HepG2 (cell line): Measurements from ENCODE around the gene AP3B1. TPM values are rescaled to one million over a fixed set of nuclear protein-coding genes. Genes with fewer than 3 reads are reported as not detected.
A peak's percentile ranks its signal among the peaks of the same experiment; 100 is the strongest.

Experiments used
- ATF1 ChIP-seq: IDR thresholded peaks from 2 replicates; pipeline ENCODE4 v1.6.1; 2016; ENCODE audit warnings: mild to moderate bottlenecking, control low read depth
- ATF7 ChIP-seq, 2 experiments: fragments of 450-650 bp in 1 of 2; sonication (generic) in 1 of 2; formaldehyde crosslinking in 1 of 2; IDR thresholded peaks; 2 replicates each; pipeline versions ENCODE4 v1.4.0 to v1.6.1; 2016 to 2020; ENCODE audit warnings: antibody characterized with exemption in 1 of 2, mild to moderate bottlenecking in 1 of 2, missing genetic modification reagents in 1 of 2
- CENPT ChIP-seq: sonication (generic); formaldehyde crosslinking; IDR thresholded peaks from 2 replicates; pipeline ENCODE4 v1.8.0; 2022; ENCODE audit warnings: low read depth, mild to moderate bottlenecking, moderate library complexity, missing genetic modification reagents
- MED1 ChIP-seq: sonication (generic); formaldehyde crosslinking; IDR thresholded peaks from 2 replicates; pipeline ENCODE4 v1.4.0; 2020; ENCODE audit warnings: missing genetic modification reagents
- MLLT10 ChIP-seq: sonication (generic); formaldehyde crosslinking; IDR thresholded peaks from 2 replicates; pipeline ENCODE4 v1.4.0; 2020; ENCODE audit warnings: missing genetic modification reagents
- MTA3 ChIP-seq: sonication (generic); formaldehyde crosslinking; IDR thresholded peaks from 2 replicates; pipeline ENCODE4 v1.4.0; 2020; ENCODE audit warnings: missing genetic modification reagents
- NCOA5 ChIP-seq: sonication (generic); formaldehyde crosslinking; IDR thresholded peaks from 2 replicates; pipeline ENCODE4 v1.4.0; 2020; ENCODE audit warnings: missing genetic modification reagents
- SIX4 ChIP-seq: sonication (generic); formaldehyde crosslinking; IDR thresholded peaks from 2 replicates; pipeline ENCODE4 v1.4.0; 2020; ENCODE audit warnings: missing genetic modification reagents
- TCF7L2 ChIP-seq: IDR thresholded peaks from 2 replicates; pipeline ENCODE4 v1.6.1; 2011; ENCODE audit warnings: mild to moderate bottlenecking, low read depth, low read length, moderate library complexity
- ZBTB3 ChIP-seq: sonication (generic); formaldehyde crosslinking; IDR thresholded peaks from 2 replicates; pipeline ENCODE4 v1.4.0; 2020; ENCODE audit warnings: low read depth, mild to moderate bottlenecking, moderate library complexity, missing genetic modification reagents, borderline replicate concordance
- ZMYM3 ChIP-seq: sonication (generic); formaldehyde crosslinking; IDR thresholded peaks from 2 replicates; pipeline ENCODE4 v1.5.1; 2020; ENCODE audit warnings: mild to moderate bottlenecking, missing genetic modification reagents
- ZNF30 ChIP-seq: sonication (generic); formaldehyde crosslinking; IDR thresholded peaks from 2 replicates; pipeline ENCODE4 v1.5.0; 2020; ENCODE audit warnings: mild to moderate bottlenecking, missing genetic modification reagents
- ZNF652 ChIP-seq: IDR thresholded peaks from 2 replicates; pipeline ENCODE4 v1.6.1; 2016; ENCODE audit warnings: low read depth, borderline replicate concordance
- ZSCAN20 ChIP-seq: sonication (generic); formaldehyde crosslinking; IDR thresholded peaks from 2 replicates; pipeline ENCODE4 v1.4.0; 2020; ENCODE audit warnings: missing genetic modification reagents, mild to moderate bottlenecking, borderline replicate concordance
- polyA plus RNA-seq, 8 experiments: library from polyadenylated mRNA; depleted of rRNA in 3 of 8; stranded (reverse) in 7 of 8; unstranded in 1 of 8; fragments of >200 nt; fragmentation: Illumina TruSeq in 4 of 8; extraction: Trizol in 4 of 8; gene quantifications; 2 replicates each; pipeline versions ENCODE4 v1.2.1 to v1.2.3, GENCODE V29; 2011 to 2016; ENCODE audit warnings: low read depth in 4 of 8, missing spikeins in 1 of 8, mixed read lengths in 1 of 8; ENCODE audit not compliant: insufficient read depth in 1 of 8
- total RNA-seq, 5 experiments: library from RNA; depleted of rRNA; stranded (reverse); fragments of >200 nt; fragmentation: Illumina TruSeq; extraction: Trizol; gene quantifications; 2 replicates each; pipeline ENCODE4 v1.2.3, GENCODE V29; 2016; ENCODE audit warnings: low read depth in 1 of 5
- TF ChIP-seq, protein P1 (sequence below): sonication (generic); formaldehyde crosslinking; conservative IDR thresholded peaks from 2 replicates; pipeline ENCODE4 v1.8.1; 2023; ENCODE audit warnings: missing genetic modification reagents
- TF ChIP-seq, protein P2 (sequence below): sonication (generic); formaldehyde crosslinking; IDR thresholded peaks from 2 replicates; pipeline ENCODE4 v1.5.0; 2020; ENCODE audit warnings: mild to moderate bottlenecking, missing genetic modification reagents
- TF ChIP-seq, protein P3 (sequence below): sonication (generic); formaldehyde crosslinking; conservative IDR thresholded peaks from 2 replicates; pipeline ENCODE4 v1.4.0; 2020; ENCODE audit warnings: mild to moderate bottlenecking, missing genetic modification reagents, moderate library complexity
- TF ChIP-seq, protein P4 (sequence below): IDR thresholded peaks from 2 replicates; pipeline ENCODE4 v1.6.1; 2016; ENCODE audit warnings: low read depth
- TF ChIP-seq, protein P5 (sequence below): sonication (generic); formaldehyde crosslinking; IDR thresholded peaks from 2 replicates; pipeline ENCODE4 v1.4.0; 2020; ENCODE audit warnings: missing genetic modification reagents

The AP3B1 gene
- total and polyA plus RNA-seq, 2 of the 13 experiments (the other 11 are each of a cell fraction or from before 2014, with no cell fraction given): 37.7 to 51.2 TPM

DNA sequence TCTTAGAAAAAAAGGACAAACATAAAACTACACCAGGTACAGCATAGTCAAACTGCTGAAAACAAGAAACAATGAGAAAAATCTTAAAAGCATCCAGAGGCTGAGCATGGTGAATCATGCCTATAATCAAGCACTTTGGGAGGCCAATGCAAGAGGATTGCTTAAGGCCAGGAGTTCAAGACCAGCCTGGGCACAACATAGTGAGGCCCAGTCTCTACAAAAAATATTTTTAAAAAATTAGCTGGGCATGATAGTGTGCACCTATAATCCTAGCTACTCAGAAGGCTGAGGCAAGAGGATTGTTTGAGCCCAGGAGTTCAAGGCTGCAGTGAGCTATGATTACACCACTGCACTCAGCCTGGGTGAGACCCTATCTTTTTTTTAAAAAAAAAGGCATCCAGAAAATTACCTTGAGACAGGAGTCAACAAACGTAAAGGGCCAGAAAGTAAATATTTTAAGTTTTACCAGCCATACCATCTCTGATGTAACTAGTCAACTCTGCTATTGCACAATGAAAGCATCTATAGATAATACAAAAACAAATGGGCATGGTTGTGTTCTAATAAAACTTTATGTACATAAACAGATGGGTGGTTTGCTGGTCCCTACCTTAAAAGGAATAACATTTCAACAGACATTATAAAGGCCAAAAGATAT is 19.8 kb downstream of the AP3B1 start (continued):
- TF ChIP-seq, protein P1, sequence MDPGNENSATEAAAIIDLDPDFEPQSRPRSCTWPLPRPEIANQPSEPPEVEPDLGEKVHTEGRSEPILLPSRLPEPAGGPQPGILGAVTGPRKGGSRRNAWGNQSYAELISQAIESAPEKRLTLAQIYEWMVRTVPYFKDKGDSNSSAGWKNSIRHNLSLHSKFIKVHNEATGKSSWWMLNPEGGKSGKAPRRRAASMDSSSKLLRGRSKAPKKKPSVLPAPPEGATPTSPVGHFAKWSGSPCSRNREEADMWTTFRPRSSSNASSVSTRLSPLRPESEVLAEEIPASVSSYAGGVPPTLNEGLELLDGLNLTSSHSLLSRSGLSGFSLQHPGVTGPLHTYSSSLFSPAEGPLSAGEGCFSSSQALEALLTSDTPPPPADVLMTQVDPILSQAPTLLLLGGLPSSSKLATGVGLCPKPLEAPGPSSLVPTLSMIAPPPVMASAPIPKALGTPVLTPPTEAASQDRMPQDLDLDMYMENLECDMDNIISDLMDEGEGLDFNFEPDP: no peak
- TF ChIP-seq, protein P2, sequence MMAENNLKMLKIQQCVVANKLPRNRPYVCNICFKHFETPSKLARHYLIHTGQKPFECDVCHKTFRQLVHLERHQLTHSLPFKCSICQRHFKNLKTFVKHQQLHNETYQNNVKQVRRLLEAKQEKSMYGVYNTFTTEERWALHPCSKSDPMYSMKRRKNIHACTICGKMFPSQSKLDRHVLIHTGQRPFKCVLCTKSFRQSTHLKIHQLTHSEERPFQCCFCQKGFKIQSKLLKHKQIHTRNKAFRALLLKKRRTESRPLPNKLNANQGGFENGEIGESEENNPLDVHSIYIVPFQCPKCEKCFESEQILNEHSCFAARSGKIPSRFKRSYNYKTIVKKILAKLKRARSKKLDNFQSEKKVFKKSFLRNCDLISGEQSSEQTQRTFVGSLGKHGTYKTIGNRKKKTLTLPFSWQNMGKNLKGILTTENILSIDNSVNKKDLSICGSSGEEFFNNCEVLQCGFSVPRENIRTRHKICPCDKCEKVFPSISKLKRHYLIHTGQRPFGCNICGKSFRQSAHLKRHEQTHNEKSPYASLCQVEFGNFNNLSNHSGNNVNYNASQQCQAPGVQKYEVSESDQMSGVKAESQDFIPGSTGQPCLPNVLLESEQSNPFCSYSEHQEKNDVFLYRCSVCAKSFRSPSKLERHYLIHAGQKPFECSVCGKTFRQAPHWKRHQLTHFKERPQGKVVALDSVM (CRISPR knock-in tag): peak; percentile 83
- TF ChIP-seq ATF7 (IDR thresholded peaks at IDR 0.05): 0 out of 2 replicates have a peak, but pooled peaks have one; percentile 8
- TF ChIP-seq ATF7 (CRISPR knock-in tag; IDR thresholded peaks at IDR 0.05): peak; percentile 33; the same call in 1 of the 2 replicates
- no peak for TF ChIP-seq ZNF30 (CRISPR knock-in tag)
- TF ChIP-seq MTA3: no peak
- TF ChIP-seq ZMYM3 (CRISPR knock-in tag): peak; percentile 64
- TF ChIP-seq MED1 (CRISPR knock-in tag): peak; percentile 77
- no peak for TF ChIP-seq SIX4
- TF ChIP-seq CENPT (CRISPR knock-in tag): no peak
- TF ChIP-seq, protein P3, sequence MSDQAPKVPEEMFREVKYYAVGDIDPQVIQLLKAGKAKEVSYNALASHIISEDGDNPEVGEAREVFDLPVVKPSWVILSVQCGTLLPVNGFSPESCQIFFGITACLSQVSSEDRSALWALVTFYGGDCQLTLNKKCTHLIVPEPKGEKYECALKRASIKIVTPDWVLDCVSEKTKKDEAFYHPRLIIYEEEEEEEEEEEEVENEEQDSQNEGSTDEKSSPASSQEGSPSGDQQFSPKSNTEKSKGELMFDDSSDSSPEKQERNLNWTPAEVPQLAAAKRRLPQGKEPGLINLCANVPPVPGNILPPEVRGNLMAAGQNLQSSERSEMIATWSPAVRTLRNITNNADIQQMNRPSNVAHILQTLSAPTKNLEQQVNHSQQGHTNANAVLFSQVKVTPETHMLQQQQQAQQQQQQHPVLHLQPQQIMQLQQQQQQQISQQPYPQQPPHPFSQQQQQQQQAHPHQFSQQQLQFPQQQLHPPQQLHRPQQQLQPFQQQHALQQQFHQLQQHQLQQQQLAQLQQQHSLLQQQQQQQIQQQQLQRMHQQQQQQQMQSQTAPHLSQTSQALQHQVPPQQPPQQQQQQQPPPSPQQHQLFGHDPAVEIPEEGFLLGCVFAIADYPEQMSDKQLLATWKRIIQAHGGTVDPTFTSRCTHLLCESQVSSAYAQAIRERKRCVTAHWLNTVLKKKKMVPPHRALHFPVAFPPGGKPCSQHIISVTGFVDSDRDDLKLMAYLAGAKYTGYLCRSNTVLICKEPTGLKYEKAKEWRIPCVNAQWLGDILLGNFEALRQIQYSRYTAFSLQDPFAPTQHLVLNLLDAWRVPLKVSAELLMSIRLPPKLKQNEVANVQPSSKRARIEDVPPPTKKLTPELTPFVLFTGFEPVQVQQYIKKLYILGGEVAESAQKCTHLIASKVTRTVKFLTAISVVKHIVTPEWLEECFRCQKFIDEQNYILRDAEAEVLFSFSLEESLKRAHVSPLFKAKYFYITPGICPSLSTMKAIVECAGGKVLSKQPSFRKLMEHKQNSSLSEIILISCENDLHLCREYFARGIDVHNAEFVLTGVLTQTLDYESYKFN (CRISPR knock-in tag): peak; percentile 86
- TF ChIP-seq, protein P4, sequence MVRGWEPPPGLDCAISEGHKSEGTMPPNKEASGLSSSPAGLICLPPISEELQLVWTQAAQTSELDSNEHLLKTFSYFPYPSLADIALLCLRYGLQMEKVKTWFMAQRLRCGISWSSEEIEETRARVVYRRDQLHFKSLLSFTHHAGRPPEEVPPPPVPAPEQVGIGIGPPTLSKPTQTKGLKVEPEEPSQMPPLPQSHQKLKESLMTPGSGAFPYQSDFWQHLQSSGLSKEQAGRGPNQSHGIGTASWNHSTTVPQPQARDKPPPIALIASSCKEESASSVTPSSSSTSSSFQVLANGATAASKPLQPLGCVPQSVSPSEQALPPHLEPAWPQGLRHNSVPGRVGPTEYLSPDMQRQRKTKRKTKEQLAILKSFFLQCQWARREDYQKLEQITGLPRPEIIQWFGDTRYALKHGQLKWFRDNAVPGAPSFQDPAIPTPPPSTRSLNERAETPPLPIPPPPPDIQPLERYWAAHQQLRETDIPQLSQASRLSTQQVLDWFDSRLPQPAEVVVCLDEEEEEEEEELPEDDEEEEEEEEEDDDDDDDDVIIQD: peak; percentile 75
- TF ChIP-seq ZNF652 (CRISPR knock-in tag): peak; percentile 51; the same call in 1 of the 2 replicates
- TF ChIP-seq ATF1: peak; percentile 53; the same call in 1 of the 2 replicates
- no peak for TF ChIP-seq NCOA5
- TF ChIP-seq MLLT10 (CRISPR knock-in tag): no peak
- TF ChIP-seq ZBTB3: peak; percentile 77
- TF ChIP-seq ZSCAN20: peak; percentile 76; the same call in 1 of the 2 replicates
- TF ChIP-seq TCF7L2: no peak
- TF ChIP-seq, protein P5, sequence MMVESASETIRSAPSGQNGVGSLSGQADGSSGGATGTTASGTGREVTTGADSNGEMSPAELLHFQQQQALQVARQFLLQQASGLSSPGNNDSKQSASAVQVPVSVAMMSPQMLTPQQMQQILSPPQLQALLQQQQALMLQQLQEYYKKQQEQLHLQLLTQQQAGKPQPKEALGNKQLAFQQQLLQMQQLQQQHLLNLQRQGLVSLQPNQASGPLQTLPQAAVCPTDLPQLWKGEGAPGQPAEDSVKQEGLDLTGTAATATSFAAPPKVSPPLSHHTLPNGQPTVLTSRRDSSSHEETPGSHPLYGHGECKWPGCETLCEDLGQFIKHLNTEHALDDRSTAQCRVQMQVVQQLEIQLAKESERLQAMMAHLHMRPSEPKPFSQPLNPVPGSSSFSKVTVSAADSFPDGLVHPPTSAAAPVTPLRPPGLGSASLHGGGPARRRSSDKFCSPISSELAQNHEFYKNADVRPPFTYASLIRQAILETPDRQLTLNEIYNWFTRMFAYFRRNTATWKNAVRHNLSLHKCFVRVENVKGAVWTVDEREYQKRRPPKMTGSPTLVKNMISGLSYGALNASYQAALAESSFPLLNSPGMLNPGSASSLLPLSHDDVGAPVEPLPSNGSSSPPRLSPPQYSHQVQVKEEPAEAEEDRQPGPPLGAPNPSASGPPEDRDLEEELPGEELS (CRISPR knock-in tag): peak; percentile 96
